Activated CD8-positive, alpha-beta memory T cell treated with anti-CD3 and anti-CD28 coated beads, Interleukin-2, amount 50 U/mL, for 24 hours (primary cell): Measurements from ENCODE around the gene OR2AJ1.

Experiments
- DNase-seq: peaks from one replicate; pipeline ENCODE4 v3.0.0-alpha.2; 2020; ENCODE audit errors: extremely low read depth

The OR2AJ1 gene

GRCh38 chr1:247924868-247925267, at the start of gene OR2AJ1:
Gene OR2AJ1, plus strand, starts transcription at chr1:247924889. Its CDS starts 8,880 bp downstream, at chr1:247933769.
- no peak for DNase-seq

- no peak for DNase-seq
Observed at GRCh38 chr1:247883346-247883745, 41.3 kb upstream of the OR2AJ1 start.

GRCh38 chr1:247884797-247885413, 39.8 kb upstream of the OR2AJ1 start:
- DNase-seq, result no peak

GRCh38 chr1:247895163-247895637, 29.5 kb upstream of the OR2AJ1 start, which contains the start of gene OR2W3:
Gene OR2W3, plus strand, starts transcription at chr1:247895587. Its CDS starts 0 bp downstream, at chr1:247895587.
- DNase-seq, result no peak

- no peak for DNase-seq
Observed at GRCh38 chr1:247895976-247896375, 28.7 kb upstream of the OR2AJ1 start.

- no peak for DNase-seq
Observed at GRCh38 chr1:247904122-247904521, 20.6 kb upstream of the OR2AJ1 start.

- DNase-seq, result no peak
Observed at GRCh38 chr1:247905181-247905580, 19.5 kb upstream of the OR2AJ1 start.

- no peak for DNase-seq
Observed at GRCh38 chr1:247905910-247906503, 18.7 kb upstream of the OR2AJ1 start.

- DNase-seq, result no peak
Observed at GRCh38 chr1:247906504-247907047, 18.1 kb upstream of the OR2AJ1 start.

- no peak for DNase-seq
Observed at GRCh38 chr1:247908766-247909165, 15.9 kb upstream of the OR2AJ1 start.

GRCh38 chr1:247913786-247914185, 10.9 kb upstream of the OR2AJ1 start:
- DNase-seq, result no peak

GRCh38 chr1:247914941-247915662, 9.6 kb upstream of the OR2AJ1 start:
- no peak for DNase-seq

GRCh38 chr1:247919952-247920351, 4.7 kb upstream of the OR2AJ1 start, which contains the start of gene OR2T8:
Gene OR2T8, plus strand, starts transcription at chr1:247920252. Its CDS starts 766 bp downstream, at chr1:247921018.
- DNase-seq, result no peak

- no peak for DNase-seq
Observed at GRCh38 chr1:247923941-247924340, 748 bp upstream of the OR2AJ1 start.

- no peak for DNase-seq
Observed at GRCh38 chr1:247933989-247934388, 9.3 kb downstream of the OR2AJ1 start.

GRCh38 chr1:247935781-247936180, 11.1 kb downstream of the OR2AJ1 start:
- DNase-seq, result no peak

GRCh38 chr1:247936415-247936814, 11.7 kb downstream of the OR2AJ1 start:
- no peak for DNase-seq

- peak; percentile 81 for DNase-seq
Observed at GRCh38 chr1:247936965-247937734, 12.5 kb downstream of the OR2AJ1 start.

- DNase-seq, result no peak
Observed at GRCh38 chr1:247942624-247943023, 17.9 kb downstream of the OR2AJ1 start.

GRCh38 chr1:247948558-247948957, 23.9 kb downstream of the OR2AJ1 start, which contains the start of gene OR2L8:
Gene OR2L8, plus strand, starts transcription at chr1:247948858. Its CDS starts 0 bp downstream, at chr1:247948858.
- no peak for DNase-seq

- no peak for DNase-seq
Observed at GRCh38 chr1:247953408-247953807, 28.7 kb downstream of the OR2AJ1 start.
